HG02642 (cell line): ENCODE measurements around the gene ZBTB24.
A peak's percentile ranks its signal among the peaks of the same experiment; 100 is the strongest.

Experiments used
- ATAC-seq: cut with Tn5 transposase; IDR thresholded peaks from one replicate; pipeline ENCODE4 v1.9.1; 2021; ENCODE audit warnings: mild to moderate bottlenecking; ENCODE audit not compliant: unreplicated experiment, poor library complexity

Gene ZBTB24

GRCh38 chr6:109453594-109454495 lies 29.2 kb downstream of the ZBTB24 start:
- no peak for ATAC-seq

GRCh38 chr6:109453156-109453555 lies 29.9 kb downstream of the ZBTB24 start:
- no peak for ATAC-seq

GRCh38 chr6:109452181-109452580 lies 30.8 kb downstream of the ZBTB24 start:
- ATAC-seq = no peak

DNA sequence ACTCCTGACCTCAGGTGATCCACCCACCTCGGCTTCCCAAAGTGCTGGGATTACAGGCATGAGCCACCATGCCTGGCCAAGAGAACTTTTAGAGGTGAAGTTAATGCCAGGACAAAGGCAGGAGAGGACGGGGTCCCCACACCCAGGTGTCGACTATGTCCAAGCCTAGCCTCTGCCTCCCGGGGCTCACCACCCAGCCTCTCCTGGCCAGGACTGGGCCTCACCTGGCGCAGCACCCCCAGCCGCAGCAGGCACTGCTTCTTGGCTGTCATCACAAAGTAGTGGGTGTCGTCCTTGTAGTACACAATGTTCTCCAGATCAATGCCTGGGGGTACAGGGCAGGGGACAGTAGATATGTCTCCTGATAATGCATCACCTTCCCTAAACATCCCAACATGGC lies 31.6 kb downstream of the ZBTB24 start:
- no peak for ATAC-seq

GRCh38 chr6:109450801-109451200 lies 32.2 kb downstream of the ZBTB24 start:
- no peak for ATAC-seq

- ATAC-seq = no peak
Observed at GRCh38 chr6:109449795-109450673, 33.0 kb downstream of the ZBTB24 start.

- no peak for ATAC-seq
Observed at GRCh38 chr6:109449064-109449794, 33.8 kb downstream of the ZBTB24 start.

GRCh38 chr6:109448615-109449014 lies 34.4 kb downstream of the ZBTB24 start:
- no peak for ATAC-seq

DNA sequence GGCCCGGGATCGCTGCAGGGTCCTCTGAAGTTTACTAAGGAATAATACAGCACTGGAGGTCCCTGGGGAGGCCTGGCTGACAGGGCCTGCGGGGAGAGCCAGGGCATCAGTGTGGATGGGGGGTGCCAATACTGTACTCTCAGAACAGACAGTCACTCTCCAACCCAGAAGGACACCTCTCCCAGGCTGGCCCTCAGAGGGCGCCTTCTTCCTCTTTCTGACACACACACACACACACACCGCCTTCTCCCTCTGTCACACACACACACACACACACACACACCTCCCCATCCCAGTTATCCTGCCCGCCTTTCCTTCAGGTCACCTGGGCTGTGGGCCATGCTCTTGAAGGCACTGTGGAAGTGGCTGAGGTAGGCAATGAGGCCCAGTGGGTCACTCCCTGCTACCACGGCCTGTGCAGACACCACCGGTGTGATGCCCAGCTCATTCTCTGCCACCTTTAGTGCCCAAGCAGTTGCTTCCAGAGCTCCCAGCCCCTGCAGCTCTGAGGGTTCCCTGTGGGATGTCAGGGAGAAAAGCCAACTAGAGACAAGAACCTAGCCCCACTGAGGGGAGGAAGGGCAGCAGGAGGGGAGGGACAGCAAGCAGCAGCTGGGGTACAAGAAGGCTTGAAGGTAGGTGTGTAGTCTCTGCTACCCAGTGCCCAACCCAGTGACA lies 35.0 kb downstream of the ZBTB24 start:
- ATAC-seq = no peak

GRCh38 chr6:109447087-109447486 lies 35.9 kb downstream of the ZBTB24 start:
- no peak for ATAC-seq

DNA sequence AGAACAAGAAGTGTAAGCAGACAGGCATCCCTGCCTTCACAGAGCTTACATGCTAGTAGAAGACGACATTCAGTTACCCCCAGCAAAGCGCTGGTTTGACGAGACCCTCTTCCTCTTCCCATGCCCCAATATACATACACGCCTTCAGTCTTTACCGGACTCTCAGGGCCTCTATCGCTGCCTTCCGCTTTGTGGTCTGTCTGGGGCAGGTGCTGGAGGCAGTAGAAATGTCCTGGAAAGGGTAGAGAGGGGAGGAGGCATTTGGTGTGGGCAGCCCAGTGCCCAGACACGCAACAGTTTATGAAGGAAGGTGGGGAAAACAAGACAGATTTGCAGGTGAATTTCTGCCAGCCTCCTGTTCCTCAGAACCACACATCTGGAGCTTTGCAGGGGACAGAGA lies 36.5 kb downstream of the ZBTB24 start:
- ATAC-seq = no peak

DNA sequence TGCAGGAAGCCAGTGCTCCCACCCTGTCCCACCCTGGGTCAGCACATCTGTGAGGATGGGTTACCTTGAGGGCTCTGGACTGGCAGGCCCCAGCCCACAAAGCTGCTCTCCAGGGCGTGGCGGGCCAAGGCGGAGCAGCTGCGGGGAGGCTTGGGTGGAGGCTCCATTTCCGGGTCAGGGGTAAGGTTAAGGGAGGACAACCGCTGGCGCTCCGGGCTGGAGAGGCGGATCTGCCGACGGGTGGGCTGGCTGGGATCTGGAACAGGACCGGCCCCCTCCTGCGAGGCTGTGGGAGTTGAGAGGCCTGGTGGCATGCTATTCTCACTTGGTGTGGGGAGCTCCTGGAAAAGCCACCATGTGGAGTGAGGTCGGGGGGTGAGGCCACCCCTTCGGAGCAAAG lies 36.9 kb downstream of the ZBTB24 start:
- no peak for ATAC-seq

- no peak for ATAC-seq
Observed at GRCh38 chr6:109445382-109445781, 37.6 kb downstream of the ZBTB24 start.

- ATAC-seq = no peak
Observed at GRCh38 chr6:109443425-109443950, 39.5 kb downstream of the ZBTB24 start.

GRCh38 chr6:109442393-109442924 lies 40.6 kb downstream of the ZBTB24 start:
- ATAC-seq = no peak

DNA sequence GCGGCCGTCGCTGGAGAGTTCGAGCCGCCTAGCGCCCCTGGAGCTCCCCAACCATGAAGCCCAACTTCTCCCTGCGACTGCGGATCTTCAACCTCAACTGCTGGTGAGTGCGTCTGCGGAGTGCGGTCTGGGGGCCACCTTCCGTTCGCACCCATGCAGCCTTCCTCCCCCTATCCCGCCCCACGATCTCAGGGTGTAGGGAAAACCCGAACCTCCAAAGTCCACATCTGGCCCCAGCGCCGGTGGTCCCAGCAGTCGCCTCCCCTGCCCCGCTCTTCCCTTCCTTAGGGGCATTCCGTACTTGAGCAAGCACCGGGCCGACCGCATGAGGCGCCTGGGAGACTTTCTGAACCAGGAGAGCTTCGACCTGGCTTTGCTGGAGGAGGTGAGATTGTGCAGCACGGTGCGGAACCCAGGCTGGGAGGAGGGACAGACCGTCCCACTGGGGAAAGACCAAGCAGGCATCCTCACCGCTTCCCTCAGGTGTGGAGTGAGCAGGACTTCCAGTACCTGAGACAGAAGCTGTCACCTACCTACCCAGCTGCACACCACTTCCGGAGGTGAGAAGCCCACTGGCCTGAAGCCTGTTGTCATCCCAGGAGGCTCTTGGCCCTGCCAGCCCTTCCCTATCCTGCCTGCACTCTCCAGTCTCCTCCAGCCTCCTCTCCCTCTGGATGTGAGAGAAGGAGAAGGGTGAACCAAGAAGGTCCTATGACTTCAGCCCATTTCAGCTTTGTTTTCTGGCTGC lies 41.8 kb downstream of the ZBTB24 start:
- peak; percentile 3 for ATAC-seq

DNA sequence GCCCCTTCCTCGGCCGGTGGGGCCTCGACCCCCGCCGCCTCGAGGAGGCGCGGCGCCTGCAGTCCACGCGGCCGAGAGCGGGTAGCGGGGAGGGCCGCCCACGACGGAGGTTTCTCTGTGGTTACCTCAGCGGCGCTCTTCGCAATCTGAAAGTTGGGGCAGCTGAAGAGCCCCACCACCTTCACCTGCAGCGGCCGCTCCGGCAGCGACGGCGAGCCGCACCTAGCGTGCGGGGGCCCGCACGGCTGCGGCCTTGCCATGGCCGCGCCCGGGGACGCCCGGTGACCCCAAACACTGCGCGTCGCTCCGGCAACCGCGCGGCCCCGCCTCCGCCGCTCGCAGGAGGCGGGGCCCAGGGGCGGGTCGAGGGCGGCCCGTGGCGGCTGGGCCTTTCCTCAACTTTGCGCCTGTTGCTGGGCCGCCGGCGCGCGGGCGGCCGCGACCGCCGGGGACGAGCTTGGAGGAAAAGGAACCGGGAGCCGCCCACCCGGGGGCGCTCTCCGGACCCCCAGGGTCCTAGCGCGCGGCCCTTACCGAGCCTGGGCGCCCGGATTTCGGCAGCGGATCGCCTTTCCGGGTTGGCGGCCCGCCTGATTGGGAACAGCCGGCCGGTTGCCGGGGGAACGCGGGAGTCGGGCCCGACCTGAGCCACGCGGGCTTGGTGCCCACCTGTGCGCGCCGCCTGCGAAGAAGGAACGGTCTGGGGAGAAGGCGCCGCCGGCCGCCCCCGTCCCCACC lies 42.5 kb downstream of the ZBTB24 start, which contains the start of the genes PPIL6 and SMPD2:
Gene PPIL6, minus strand, starts transcription at position 298 of the 738 bp plus-strand sequence. Its CDS starts 38 bp downstream, at position 260.
Gene SMPD2, plus strand, starts transcription at position 394 of the 738 bp plus-strand sequence. CDS start 398 bp downstream, outside the sequence.
- peak; percentile 93 for ATAC-seq

DNA sequence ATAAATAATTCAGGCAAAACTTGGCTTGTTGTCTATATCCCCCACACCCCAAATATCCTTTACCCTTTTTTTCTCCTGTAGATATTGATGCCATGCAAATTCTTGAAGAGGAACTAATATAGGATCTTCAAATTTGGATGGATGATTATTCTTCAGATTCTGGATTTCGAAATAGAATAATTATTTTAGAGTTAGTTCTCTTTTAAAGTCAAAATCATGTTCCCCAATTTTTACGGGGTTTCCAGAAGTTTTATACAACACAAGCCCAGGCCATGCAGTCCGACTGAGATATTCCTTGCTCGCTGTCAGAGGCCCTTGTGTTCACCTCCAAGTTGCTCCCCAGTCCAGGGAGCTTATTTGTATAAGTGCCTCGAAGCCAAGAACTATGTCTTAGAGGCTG lies 47.0 kb downstream of the ZBTB24 start:
- ATAC-seq = no peak
